KMS-11 (cell line): Measurements from ENCODE around the gene HPCAL1.

Source experiments
- H2AFZ ChIP-seq: fragments of 200-600 bp; sonication (generic); 2 replicates; pipeline ENCODE4 v1.6.1; 2016; ENCODE audit warnings: antibody characterized with exemption, mixed run types, low read depth
- H3K27ac ChIP-seq: fragments of 200-600 bp; sonication (generic); 2 replicates; pipeline ENCODE4 v1.6.1; 2016; ENCODE audit warnings: mild to moderate bottlenecking, mixed run types
- H3K27me3 ChIP-seq: fragments of 200-600 bp; sonication (generic); 2 replicates; pipeline ENCODE4 v1.6.1; 2017; ENCODE audit warnings: mild to moderate bottlenecking, low read depth, mixed run types, moderate library complexity; ENCODE audit not compliant: insufficient read depth
- H3K36me3 ChIP-seq: fragments of 200-600 bp; sonication (generic); 2 replicates; pipeline ENCODE4 v1.6.1; 2017; ENCODE audit warnings: mild to moderate bottlenecking, mixed run types; ENCODE audit not compliant: insufficient read depth
- H3K4me1 ChIP-seq: fragments of 200-600 bp; sonication (generic); 2 replicates; pipeline ENCODE4 v1.6.1; 2016; ENCODE audit warnings: mild to moderate bottlenecking, low read depth, mixed run types; ENCODE audit not compliant: poor library complexity, severe bottlenecking
- H3K4me2 ChIP-seq: fragments of 200-600 bp; sonication (generic); 2 replicates; pipeline ENCODE4 v1.7.0; 2016; ENCODE audit warnings: mild to moderate bottlenecking, mixed run types
- H3K4me3 ChIP-seq: fragments of 200-600 bp; sonication (generic); IDR thresholded peaks from 2 replicates; pipeline ENCODE4 v1.6.1; 2017; ENCODE audit warnings: low read depth, low read length, mixed read lengths; ENCODE audit not compliant: insufficient read depth
- H3K79me2 ChIP-seq: fragments of 200-600 bp; sonication (generic); 2 replicates; pipeline ENCODE4 v1.6.1; 2016; ENCODE audit warnings: low read depth, mixed run types; ENCODE audit not compliant: insufficient read depth
- H3K9ac ChIP-seq: fragments of 200-600 bp; sonication (generic); 2 replicates; pipeline ENCODE4 v1.6.1; 2016; ENCODE audit warnings: mild to moderate bottlenecking, mixed run types
- H4K20me1 ChIP-seq: fragments of 200-600 bp; sonication (generic); 2 replicates; pipeline ENCODE4 v1.6.1; 2016; ENCODE audit warnings: mild to moderate bottlenecking, mixed run types; ENCODE audit not compliant: insufficient read depth
- TF ChIP-seq, protein P1 (sequence below): fragments of 200-600 bp; sonication (generic); conservative IDR thresholded peaks from 2 replicates; pipeline ENCODE4 v1.6.1; 2017; ENCODE audit warnings: low read depth, mild to moderate bottlenecking, antibody characterized with exemption, low read length, moderate library complexity, mixed read lengths

The HPCAL1 gene

GRCh38 chr2:10367472-10368439 is 65.1 kb downstream of the HPCAL1 start:
- Histone ChIP-seq H4K20me1 (no peaks in the 10 kb centered on the region), H3K4me3 (no peak overlapping the region), H3K27me3 (no peaks in the 10 kb centered on the region), H3K27ac (no peak overlapping the region), H3K9ac (no peak overlapping the region), H3K79me2 (no peaks in the 10 kb centered on the region), H2AFZ (no peak overlapping the region), H3K36me3 (no peaks in the 10 kb centered on the region), H3K4me2 (no peak overlapping the region), H3K4me1 (no peaks in the 10 kb centered on the region)
- TF ChIP-seq, protein P1, sequence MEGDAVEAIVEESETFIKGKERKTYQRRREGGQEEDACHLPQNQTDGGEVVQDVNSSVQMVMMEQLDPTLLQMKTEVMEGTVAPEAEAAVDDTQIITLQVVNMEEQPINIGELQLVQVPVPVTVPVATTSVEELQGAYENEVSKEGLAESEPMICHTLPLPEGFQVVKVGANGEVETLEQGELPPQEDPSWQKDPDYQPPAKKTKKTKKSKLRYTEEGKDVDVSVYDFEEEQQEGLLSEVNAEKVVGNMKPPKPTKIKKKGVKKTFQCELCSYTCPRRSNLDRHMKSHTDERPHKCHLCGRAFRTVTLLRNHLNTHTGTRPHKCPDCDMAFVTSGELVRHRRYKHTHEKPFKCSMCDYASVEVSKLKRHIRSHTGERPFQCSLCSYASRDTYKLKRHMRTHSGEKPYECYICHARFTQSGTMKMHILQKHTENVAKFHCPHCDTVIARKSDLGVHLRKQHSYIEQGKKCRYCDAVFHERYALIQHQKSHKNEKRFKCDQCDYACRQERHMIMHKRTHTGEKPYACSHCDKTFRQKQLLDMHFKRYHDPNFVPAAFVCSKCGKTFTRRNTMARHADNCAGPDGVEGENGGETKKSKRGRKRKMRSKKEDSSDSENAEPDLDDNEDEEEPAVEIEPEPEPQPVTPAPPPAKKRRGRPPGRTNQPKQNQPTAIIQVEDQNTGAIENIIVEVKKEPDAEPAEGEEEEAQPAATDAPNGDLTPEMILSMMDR: no peak

- Histone ChIP-seq H3K27me3 (no peaks in the 10 kb centered on the region), H3K4me2 (no peak overlapping the region), H3K27ac (no peak overlapping the region), H3K4me3 (no peak overlapping the region), H3K9ac (no peak overlapping the region), H2AFZ (no peak overlapping the region), H3K36me3 (no peaks in the 10 kb centered on the region), H3K4me1 (no peaks in the 10 kb centered on the region), H4K20me1 (no peaks in the 10 kb centered on the region), H3K79me2 (no peaks in the 10 kb centered on the region)
- TF ChIP-seq, protein P1: no peak
Measured at GRCh38 chr2:10368491-10369231, 66.0 kb downstream of the HPCAL1 start.

- Histone ChIP-seq H3K27ac (no peak overlapping the region), H3K9ac (no peak overlapping the region), H3K36me3 (no peaks in the 10 kb centered on the region), H3K4me1 (no peaks in the 10 kb centered on the region), H3K4me3 (no peak overlapping the region), H4K20me1 (no peaks in the 10 kb centered on the region), H3K79me2 (no peaks in the 10 kb centered on the region), H3K4me2 (no peak overlapping the region), H2AFZ (no peak overlapping the region), H3K27me3 (no peaks in the 10 kb centered on the region)
- TF ChIP-seq, protein P1: no peak
Measured at GRCh38 chr2:10369269-10370255, 66.9 kb downstream of the HPCAL1 start.

GRCh38 chr2:10370390-10370789 is 67.7 kb downstream of the HPCAL1 start:
- H3K9ac ChIP-seq: no peak overlapping the region
- H3K4me1 ChIP-seq: no peaks in the 10 kb centered on the region
- H2AFZ ChIP-seq: no peak overlapping the region
- H3K79me2 ChIP-seq: no peaks in the 10 kb centered on the region
- no peak overlapping the region for H3K27ac ChIP-seq
- no peaks in the 10 kb centered on the region for H4K20me1 ChIP-seq
- no peaks in the 10 kb centered on the region for H3K27me3 ChIP-seq
- TF ChIP-seq, protein P1: no peak
- no peak overlapping the region for H3K4me3 ChIP-seq
- H3K36me3 ChIP-seq: no peaks in the 10 kb centered on the region
- no peak overlapping the region for H3K4me2 ChIP-seq
